ENCODE results near the gene CLEC4C. TPM values are rescaled to one million over a fixed set of nuclear protein-coding genes. Genes with fewer than 3 reads are reported as not detected.
"Not testable (repeated sequence)": the region's sequence is repeated elsewhere in the genome, so short reads cannot be mapped to it uniquely, and the experiment has no call there.

Gene CLEC4C, protein sequence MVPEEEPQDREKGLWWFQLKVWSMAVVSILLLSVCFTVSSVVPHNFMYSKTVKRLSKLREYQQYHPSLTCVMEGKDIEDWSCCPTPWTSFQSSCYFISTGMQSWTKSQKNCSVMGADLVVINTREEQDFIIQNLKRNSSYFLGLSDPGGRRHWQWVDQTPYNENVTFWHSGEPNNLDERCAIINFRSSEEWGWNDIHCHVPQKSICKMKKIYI
- not detected for total RNA-seq
- long read RNA-seq, result 0 reads

GRCh38 chr12:7747246-7747645 is at the start of gene CLEC4C:
TSS of gene CLEC4C (minus strand) at chr12:7747375. CDS start at chr12:7747348, 27 bp downstream.
- no peak for ATAC-seq
- intact Hi-C loops (cut with micrococcal nuclease), result no loop called here
- no peak for DNase-seq

- ATAC-seq (no peak), DNase-seq (no peak)
- intact Hi-C loops (cut with micrococcal nuclease), result no loop called here
Observed at GRCh38 chr12:7793211-7793610, 46.0 kb upstream of the CLEC4C start.

DNA sequence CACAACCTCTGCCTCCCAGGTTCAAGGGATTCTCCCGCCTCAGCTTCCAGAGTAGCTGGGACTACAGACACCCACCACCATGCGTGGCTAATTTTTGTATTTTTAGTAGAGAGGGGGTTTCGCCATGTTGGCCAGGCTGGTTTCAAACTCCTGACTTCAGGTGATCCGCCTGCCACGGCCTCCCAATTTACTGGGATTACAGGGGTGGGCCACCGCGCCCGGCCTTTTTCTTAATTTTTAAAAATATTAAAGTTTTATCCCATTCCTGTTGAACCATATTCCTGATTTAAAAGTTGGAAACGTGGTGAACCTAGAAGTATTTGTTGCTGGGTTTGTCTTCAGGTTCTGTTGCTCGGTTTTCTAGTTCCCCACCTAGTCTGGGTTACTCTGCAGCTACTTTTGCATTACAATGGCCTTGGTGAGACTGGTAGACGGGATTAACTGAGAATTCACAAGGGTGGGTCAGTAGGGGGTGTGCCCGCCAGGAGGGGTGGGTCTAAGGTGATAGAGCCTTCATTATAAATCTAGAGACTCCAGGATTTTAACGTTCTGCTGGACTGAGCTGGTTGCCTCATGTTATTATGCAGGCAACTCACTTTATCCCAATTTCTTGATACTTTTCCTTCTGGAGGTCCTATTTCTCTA is 41.8 kb upstream of the CLEC4C start, which contains the start of gene NANOG:
Gene NANOG (plus strand): TSS at position 519 of the 645 bp plus-strand sequence. CDS start 213 bp downstream, outside the sequence.
- ATAC-seq; intact Hi-C loops (cut with micrococcal nuclease); DNase-seq: not testable (repeated sequence)

DNA sequence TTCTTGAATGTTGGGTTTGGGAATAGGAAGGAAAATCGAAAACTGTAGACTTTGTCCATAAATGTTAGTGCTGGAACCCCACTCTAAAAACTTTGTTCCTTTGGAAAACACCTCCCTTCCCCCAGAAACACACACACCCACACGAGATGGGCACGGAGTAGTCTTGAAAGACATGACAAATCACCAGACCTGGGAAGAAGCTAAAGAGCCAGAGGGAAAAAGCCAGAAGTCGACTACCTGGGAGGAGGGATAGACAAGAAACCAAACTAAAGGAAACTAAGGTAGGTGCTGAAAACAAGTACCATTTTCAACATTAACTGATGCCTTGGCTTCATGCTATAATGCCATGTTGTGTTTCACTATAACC is 41.1 kb upstream of the CLEC4C start:
- DNase-seq (no peak), ATAC-seq (no peak)
- intact Hi-C loops (cut with micrococcal nuclease), result no loop called here

GRCh38 chr12:7787574-7788293 is 40.6 kb upstream of the CLEC4C start:
- ATAC-seq (no peak), DNase-seq (no peak)
- intact Hi-C loops (cut with micrococcal nuclease), result no loop called here

DNA sequence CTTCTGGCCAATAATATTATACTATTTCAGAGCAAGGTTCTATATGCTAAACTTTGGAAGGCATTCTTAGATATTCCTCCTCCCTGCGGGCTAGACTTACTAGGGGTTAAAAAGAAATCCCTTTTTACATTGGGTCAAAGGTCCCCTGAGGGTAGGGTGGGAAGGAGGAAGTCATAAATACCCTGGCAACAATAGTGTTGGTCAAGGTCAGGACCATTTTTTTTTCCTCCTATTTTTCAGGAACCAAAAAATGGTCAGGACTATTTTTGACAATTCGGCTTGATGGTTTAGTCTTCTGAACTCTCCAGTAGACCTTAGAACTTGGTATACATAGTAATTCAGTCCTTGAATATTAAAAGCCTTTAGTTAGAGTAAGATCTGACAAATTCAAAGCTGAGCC is 37.5 kb upstream of the CLEC4C start:
- no peak for DNase-seq
- no peak for ATAC-seq
- intact Hi-C loops (cut with micrococcal nuclease), result no loop called here

DNA sequence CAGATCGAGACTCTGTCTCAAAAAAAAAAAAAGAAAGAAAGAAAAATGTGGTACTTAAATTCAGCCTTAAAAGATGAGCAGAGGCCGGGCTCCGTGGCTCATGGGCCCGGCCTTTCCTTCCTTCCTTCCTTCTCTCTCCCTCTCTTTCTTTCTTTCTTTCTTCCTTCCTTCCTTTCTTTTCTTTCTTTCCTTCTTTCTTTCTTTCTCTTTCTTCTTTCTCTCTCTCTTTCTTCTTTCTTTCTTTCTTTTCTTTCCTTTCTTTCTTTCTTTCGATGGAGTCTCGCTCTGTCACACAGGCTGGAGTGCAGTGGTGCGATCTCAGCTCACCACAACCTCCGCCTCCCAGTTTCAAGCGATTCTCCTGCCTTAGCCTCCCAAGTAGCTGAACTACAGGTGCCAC is 36.3 kb upstream of the CLEC4C start:
- DNase-seq; ATAC-seq; intact Hi-C loops (cut with micrococcal nuclease): not testable (repeated sequence)

DNA sequence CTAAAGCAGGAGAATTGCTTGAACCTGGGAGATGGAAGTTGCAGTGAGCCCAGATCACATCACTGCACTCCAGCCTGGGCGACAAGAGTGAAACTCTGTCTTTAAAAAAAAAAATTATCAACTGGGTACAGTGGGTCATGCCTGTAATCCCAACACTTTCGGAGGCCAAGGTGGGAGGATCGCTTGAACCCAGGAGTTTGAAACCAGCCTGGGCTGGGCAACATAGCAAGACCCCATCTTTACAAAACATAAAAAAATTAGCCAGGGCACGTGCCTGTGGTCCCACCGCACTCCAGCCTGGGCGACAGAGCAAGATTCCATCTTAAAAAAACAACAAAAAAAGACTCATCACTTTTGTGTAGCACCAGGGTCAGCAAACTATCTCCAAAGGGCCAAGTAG is 34.9 kb upstream of the CLEC4C start:
- intact Hi-C loops (cut with micrococcal nuclease), result no loop called here
- DNase-seq (no peak), ATAC-seq (no peak)

- ATAC-seq, result no peak
- no peak for DNase-seq
- intact Hi-C loops (cut with micrococcal nuclease), result no loop called here
Observed at GRCh38 chr12:7781274-7781673, 34.1 kb upstream of the CLEC4C start.

GRCh38 chr12:7769999-7770398 is 22.8 kb upstream of the CLEC4C start:
- DNase-seq (no peak), ATAC-seq (no peak)
- intact Hi-C loops (cut with micrococcal nuclease), result no loop called here

GRCh38 chr12:7758766-7759140 is 11.6 kb upstream of the CLEC4C start:
- DNase-seq (no peak), ATAC-seq (no peak)
- intact Hi-C loops (cut with micrococcal nuclease), result no loop called here

DNA sequence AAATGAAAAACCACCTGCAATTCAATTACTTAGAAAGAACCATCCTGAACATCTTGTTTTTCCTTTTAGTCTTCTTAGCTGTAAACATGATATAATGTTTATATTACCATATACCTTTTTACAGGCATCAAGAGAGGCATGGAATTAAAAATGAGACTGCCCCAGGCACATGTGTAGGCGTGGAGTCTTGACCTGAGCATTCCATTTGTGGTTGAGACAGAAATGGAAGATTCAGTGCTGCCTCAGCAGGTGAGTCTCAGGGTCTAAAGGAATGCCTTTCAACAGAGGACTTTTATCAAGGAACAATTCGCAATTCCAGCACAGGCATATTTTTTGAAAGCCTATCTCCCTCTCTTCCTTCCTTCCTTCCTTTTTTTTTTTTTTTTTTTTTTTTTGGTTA is 9.8 kb upstream of the CLEC4C start:
- ATAC-seq (no peak), DNase-seq (no peak)
- intact Hi-C loops (cut with micrococcal nuclease), result no loop called here

DNA sequence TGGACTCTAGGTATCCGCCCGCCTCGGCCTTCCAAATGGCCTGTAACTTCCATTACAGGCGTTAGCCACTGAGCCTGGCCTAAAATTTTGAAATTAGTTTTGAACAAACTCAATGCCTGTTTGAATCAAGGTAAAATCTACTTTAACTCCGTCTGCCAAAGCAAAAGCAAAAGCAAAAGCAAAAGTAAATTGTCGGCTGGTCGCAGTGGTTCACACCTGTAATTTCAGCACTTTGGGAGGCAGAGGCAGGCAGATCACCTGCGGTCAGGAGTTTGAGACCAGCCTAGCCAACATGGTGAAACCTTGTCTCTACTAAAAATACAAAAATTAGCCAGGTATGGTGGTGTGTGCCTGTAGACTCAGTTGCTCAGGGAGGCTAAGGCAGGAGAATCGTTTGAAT is 8.5 kb upstream of the CLEC4C start:
- intact Hi-C loops (cut with micrococcal nuclease); DNase-seq; ATAC-seq: not testable (repeated sequence)

DNA sequence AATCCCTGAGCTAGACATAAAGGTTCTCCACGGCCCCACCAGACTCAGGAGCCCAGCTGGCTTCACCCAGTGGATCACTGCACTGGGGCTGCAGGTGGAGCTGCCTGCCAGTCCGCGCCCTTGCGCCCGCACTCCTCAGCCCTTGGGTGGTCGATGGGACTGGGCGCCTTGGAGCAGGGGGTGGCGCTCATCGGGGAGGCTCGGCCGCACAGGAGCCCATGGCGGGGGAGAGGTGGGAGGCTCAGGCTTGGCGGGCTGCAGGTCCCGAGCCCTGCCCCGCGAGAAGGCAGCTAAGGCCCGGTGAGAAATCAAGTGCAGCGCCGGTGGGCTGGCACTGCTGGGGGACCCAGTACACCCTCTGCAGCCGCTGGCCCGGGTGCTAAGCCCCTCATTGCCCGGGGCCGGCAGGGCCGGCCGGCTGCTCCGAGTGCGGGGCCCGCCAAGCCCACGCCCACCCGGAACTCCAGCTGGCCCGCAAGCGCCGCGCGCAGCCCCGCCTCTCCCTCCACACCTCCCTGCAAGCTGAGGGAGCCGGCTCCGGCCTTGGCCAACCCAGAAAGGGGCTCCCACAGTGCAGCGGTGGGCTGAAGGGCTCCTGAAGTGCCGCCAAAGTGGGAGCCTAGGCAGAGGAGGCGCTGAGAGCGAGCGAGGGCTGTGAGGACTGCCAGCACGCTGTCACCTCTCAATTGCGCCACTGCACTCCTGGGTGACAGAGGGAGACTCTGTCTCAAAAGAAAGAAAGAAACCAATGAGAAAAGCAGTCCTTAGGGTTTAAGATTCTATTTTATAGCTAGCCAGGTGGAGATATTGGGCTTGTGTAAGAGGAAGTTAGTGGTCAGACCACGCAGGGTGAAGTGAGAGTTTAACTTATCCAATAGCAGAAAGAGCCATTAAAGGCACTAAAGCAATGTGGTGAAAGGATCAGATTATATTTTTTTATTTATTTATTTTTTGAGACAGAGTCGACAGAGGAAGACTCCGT is 5.1 kb upstream of the CLEC4C start:
- intact Hi-C loops (cut with micrococcal nuclease); ATAC-seq; DNase-seq: not testable (repeated sequence)

DNA sequence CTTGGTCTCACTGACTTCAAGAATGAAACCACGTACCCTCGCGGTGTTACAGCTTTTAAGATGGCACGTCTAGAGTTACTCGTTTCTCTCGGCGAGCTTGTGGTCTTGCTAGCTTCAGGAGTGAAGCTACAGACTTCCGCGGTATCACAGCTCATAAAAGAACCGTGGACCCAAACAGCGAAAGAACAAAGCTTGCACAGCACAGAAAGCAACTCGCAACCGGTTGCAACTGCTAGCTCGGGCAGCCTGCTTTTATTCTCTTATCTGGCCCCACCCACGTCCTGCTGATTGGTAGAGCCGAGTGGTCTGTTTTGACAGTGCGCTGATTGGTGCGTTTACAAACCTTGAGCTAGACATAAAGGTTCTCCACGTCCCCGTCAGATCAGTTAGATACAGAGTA is 4.2 kb upstream of the CLEC4C start:
- no peak for ATAC-seq
- intact Hi-C loops (cut with micrococcal nuclease), result no loop called here
- no peak for DNase-seq

DNA sequence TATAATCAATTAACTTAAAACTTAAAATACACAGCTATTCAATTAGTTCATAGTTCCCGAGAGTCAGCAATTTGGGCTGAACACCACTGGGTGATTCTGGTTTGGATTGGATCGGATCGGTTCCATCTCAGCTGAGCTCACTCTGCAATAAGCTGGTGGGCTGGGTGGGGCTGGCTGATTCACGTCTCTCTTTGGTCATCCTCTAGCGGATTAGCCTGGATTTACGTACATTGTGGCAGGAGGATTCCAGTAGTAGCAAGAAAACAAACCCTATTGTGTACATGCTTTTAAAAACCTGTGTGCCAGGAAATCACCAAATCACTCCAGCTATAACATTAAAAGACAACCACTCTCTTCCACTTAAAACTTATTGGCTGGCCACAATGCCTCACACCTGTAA is 3.2 kb upstream of the CLEC4C start:
- intact Hi-C loops (cut with micrococcal nuclease), result no loop called here
- DNase-seq (no peak), ATAC-seq (no peak)

GRCh38 chr12:7749442-7749841 is 2.3 kb upstream of the CLEC4C start:
- no peak for ATAC-seq
- intact Hi-C loops (cut with micrococcal nuclease), result no loop called here

GRCh38 chr12:7748852-7749251 is 1.7 kb upstream of the CLEC4C start:
- no peak for ATAC-seq
- intact Hi-C loops (cut with micrococcal nuclease), result no loop called here
- no peak for DNase-seq

More at GRCh38 chr12:7749442-7749841, 2.3 kb upstream of the CLEC4C start:
- no peak for DNase-seq

- ATAC-seq, result no peak
- no peak for DNase-seq
- intact Hi-C loops (cut with micrococcal nuclease), result no loop called here
Observed at GRCh38 chr12:7732993-7733392, 14.2 kb downstream of the CLEC4C start.

Data from left ventricle myocardium superior (tissue), 1 donor.